A673 (cell line): ENCODE results near the gene NXT1.

Experiments used
- EZH2 ChIP-seq: fragments of 200-600 bp; sonication (generic); IDR thresholded peaks from 2 replicates; pipeline ENCODE4 v1.6.1; 2017; ENCODE audit warnings: borderline replicate concordance, low read depth, mild to moderate bottlenecking, mixed read lengths, antibody characterized with exemption, low read length; ENCODE audit not compliant: poor library complexity, severe bottlenecking
- TF ChIP-seq, protein P1 (sequence below): fragments of 300-800, 200-600 bp; sonication (generic); conservative IDR thresholded peaks from 2 replicates; pipeline ENCODE4 v1.5.1; 2017; ENCODE audit warnings: low read depth, mild to moderate bottlenecking, antibody characterized with exemption, low read length, moderate library complexity, mixed read lengths

DNA sequence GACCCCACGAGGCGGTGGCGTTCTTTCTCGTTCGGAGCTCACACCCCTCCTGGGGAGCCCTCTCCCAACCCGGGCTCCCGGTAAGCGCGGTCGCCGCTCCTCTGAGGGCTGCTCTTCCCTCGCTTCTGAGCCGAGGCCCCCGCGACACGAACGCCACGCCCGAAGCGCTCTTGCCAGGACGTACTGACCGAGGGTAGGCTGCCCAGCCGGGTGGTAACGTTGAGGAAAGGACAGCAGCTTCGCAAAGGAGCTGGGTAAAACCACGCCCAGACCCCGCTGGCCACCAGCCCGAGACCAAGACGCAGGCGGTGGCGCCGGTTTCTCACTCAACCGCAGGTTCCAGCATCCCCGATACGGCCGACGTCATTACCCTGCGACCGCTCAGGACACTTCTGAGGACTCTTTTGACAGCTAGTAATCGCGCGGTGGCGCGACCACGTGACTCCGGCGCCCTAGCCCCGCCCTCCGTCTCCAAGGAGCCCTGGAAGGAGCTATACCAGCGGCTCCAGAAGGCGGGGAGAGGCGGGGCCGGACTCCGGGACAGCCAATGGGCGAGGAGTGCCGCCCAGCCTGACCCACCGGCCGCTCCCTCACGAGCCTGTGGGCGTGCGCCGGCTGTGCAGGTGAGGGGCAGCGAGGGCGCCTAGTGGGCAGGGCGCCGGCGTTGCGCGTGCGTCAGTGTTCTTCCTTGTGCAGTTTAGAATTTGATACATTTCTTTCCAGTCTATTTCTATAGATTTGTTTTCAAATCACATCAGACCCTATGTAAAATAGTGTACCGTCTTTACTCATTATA is 7.4 kb downstream of the NXT1 start:
- TF ChIP-seq, protein P1, sequence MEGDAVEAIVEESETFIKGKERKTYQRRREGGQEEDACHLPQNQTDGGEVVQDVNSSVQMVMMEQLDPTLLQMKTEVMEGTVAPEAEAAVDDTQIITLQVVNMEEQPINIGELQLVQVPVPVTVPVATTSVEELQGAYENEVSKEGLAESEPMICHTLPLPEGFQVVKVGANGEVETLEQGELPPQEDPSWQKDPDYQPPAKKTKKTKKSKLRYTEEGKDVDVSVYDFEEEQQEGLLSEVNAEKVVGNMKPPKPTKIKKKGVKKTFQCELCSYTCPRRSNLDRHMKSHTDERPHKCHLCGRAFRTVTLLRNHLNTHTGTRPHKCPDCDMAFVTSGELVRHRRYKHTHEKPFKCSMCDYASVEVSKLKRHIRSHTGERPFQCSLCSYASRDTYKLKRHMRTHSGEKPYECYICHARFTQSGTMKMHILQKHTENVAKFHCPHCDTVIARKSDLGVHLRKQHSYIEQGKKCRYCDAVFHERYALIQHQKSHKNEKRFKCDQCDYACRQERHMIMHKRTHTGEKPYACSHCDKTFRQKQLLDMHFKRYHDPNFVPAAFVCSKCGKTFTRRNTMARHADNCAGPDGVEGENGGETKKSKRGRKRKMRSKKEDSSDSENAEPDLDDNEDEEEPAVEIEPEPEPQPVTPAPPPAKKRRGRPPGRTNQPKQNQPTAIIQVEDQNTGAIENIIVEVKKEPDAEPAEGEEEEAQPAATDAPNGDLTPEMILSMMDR, result no peak
- no peak for TF ChIP-seq EZH2
